Left kidney (tissue), 2 donors: ENCODE measurements around the gene SLC38A9. TPM values are rescaled to one million over a fixed set of nuclear protein-coding genes. Genes with fewer than 3 reads are reported as not detected.
"Not testable (repeated sequence)": the region's sequence is repeated elsewhere in the genome, so short reads cannot be mapped to it uniquely, and the experiment has no call there.

Experiments
- DNase-seq: peaks from one replicate; pipeline ENCODE4 v3.0.0-alpha.2; 2013
- polyA plus RNA-seq: library from polyadenylated mRNA; unstranded; fragments of 120-200 nt; gene quantifications from one replicate; pipeline ENCODE4 v1.2.1, GENCODE V29; 2013; ENCODE audit not compliant: insufficient read length

SLC38A9 gene
- polyA plus RNA-seq, 1 donor: 41.3 TPM

DNA sequence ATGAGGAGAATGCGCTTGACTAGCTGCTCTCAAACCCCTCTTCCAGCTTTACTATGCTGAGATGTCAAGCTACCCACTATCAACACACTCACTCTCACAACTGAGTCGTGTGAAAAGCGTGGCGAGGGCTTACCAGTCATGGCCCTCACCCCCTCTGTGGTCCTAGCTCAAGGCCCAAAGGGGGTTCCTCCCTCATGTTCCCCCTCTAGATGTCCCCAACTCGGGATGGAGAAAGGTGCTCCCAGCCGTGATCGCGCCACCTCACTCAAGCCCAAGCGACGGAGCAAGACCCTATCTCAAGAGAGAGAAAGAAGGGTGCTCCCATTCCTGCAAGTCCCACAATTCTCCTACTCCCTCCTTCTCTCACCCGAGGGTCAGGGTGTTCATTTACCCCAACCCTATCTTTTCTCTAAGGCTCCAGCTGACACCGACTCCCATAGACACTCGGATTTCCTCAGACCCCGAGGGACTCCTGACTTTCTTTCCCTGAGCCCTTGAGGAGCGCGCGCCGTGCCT lies 559 bp downstream of the SLC38A9 start:
- no peak for DNase-seq

DNA sequence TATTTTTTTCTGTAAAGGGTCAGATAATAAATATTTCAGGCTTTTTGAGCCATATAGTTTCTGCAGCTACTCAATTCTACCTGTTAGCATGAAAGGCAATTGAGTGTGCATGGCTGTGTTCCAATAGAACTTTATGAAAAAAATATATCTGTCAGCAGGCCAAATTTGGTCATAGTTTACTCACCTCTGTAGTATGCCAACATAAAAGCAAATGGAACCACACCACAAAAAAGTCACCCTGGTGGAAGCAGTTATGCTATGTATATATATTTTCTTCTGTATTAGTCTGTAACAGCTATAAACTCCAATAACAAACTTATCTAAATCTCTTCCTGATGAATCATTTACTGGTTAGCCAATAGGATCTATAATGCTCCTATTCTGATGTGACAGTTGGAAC lies 3.4 kb downstream of the SLC38A9 start:
- DNase-seq: no peak

DNA sequence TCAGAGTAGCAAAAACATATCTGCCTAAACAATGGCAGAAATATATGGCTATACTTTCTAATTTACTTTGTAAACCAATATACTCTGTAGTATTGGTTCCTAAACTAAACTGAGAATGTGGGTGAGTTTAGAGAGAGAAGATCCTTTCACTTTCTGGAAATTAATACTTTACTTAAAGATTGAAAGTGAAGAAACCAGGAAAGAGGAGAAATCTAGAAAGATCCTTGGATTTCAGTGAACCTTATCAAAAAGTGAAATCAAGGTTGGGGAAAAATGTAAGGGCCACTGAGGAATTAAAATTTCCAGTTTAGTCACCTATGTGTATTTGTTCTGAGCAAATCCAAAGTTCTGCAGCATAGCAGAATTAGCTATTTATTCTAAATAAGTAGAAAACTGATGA lies 5.9 kb downstream of the SLC38A9 start:
- DNase-seq: no peak

DNA sequence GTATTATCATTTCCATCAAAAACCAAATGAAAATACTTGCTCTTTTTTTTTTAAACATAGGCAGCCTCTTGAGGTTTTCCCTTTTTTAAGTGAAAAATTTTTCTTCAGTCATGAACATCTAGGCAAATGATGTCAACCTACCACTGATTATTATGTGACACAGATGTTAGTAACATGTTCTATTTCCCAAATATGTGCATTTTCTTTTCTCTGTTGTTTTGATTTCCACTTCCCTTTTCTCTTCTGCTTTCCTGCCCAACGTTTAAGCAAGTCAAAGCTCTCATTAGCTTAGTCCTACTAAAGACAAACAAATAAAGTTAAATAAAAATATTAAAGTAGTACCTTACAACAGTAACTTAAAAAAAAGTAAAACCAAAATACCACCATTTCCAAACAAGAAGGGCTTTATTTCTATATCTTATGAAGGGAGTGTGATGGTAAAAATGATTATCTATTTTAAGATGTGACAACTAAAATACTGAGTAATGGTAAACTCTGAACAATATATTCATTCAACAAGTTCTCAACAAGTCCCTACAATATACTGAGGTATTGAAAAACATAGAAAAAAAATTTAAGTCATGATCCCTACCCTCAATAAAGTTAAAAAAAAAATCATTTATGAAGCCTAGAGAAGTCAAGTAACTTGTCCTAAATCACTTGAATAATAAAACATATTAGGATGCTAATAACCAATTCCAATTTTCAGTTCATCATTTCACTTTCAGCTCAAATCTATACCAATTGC lies 9.4 kb downstream of the SLC38A9 start:
- no peak for DNase-seq

- no peak for DNase-seq
Observed at GRCh38 chr5:55701462-55702103, 10.5 kb downstream of the SLC38A9 start.

DNA sequence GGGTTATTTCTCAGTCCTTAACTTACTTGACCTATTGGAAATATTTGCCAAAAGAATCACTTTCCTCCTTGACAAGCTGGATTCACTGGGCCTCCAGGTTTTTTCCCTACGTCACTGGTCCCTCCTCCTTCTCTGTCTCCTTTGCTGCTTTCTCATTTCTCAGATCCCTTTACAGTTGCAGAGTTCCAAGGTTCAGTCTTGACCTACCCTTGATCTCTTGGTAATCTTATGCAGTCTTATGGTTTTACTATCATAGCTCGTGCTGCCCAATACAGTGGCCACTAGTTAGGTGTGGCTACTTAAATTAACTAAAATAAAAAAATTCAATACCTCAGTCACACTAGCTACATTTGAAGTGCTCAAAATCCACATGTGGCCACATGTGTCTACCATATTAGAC lies 11.4 kb downstream of the SLC38A9 start:
- DNase-seq: no peak

DNA sequence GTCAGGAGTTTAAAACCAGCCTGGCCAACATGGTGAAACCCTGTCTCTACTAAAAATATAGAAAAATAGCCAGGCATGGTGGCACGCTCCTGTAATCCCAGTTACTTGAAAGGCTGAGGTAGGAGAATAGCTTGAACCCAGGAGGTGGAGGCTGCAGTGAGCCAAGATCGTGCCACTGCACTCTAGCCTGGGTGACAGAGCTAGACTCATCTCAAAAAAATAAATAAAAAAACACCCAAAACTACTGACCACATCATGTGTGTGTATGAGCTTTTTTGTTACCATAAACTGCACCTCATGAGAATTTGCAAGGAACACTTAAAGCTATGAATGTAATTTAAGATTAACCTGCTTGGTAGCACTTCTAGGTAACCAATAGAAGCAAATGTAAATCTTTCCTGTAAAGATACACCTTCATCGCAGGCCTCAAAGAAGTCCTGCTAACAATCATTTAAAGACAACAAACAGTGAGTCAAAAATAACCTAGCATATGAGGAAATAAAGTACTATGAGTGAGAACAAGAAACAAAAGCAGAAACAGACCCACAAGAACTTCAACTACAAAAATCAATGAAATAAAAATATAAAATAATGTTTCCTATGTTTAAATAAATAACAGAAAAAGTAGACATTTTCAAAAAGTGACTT lies 13.0 kb downstream of the SLC38A9 start:
- no peak for DNase-seq

- DNase-seq: not testable (repeated sequence)
Observed at GRCh38 chr5:55696704-55697103, 15.4 kb downstream of the SLC38A9 start.

DNA sequence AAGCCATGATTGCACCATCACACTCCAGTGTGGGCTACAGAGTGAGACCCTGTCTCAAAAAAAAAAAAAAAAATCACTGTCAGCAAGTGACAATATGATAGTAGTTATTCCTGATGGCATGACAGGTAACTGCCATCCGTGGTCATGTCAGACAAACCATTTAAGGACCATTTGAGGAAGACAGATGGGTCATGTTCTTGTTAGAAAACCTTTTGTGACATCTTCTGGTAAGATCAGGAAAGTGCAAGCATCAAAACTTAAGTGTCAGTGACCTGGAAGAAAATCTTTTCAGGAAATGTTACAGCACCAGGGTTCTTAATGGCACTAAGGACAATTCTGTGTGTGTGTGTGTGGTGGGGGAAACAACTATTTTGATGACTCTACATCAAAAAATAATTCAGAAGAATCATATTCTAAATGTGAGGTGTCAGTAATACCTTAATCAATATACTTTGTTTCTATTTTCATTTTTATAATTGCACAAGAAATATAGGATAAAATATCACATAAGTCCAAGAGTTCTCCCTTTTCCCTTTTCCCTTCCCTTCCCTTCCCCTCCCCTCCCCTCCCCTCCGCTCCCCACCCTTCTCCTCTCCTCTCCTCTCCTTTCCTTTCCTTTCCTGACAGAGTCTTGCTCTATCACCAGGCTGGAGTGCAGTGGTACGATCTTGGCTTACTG lies 17.8 kb downstream of the SLC38A9 start:
- no peak for DNase-seq

GRCh38 chr5:55692509-55692908 lies 19.6 kb downstream of the SLC38A9 start:
- DNase-seq: no peak

DNA sequence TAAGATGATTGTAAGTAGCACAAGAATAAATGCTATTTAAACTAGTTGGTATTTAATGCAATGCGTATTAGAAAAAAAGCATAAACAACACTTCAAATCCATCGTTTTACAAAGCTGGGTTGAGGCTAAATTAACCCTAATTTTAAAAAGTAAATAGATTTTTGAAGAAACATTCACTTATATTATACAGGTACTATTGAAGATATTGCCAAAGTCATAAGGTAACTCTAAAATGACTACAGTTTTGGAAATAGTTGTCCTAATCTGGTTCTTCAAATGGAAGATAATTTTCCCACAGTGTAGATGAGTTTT lies 20.1 kb downstream of the SLC38A9 start:
- no peak for DNase-seq

GRCh38 chr5:55691265-55692105 lies 20.6 kb downstream of the SLC38A9 start:
- peak; percentile 52 for DNase-seq

DNA sequence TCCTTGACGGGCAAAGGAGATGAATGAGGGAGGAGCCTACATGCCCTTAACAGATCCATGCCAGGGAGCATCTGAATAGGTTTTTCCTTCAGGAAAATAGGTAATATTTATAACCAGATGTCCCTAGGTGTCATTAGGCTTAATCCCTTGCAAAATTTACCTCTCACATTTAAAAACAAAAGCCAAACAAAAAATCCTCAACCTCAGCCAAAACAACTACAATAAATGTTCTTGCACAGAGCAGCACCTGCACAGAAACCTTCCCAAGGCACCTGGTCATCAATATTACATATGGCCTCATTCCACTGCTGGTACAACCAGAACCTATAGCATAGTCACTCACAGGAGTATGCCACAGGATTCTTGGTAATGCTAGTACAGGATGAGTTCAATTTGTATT lies 30.1 kb downstream of the SLC38A9 start:
- DNase-seq: no peak

GRCh38 chr5:55681301-55681700 lies 30.8 kb downstream of the SLC38A9 start:
- DNase-seq: no peak

DNA sequence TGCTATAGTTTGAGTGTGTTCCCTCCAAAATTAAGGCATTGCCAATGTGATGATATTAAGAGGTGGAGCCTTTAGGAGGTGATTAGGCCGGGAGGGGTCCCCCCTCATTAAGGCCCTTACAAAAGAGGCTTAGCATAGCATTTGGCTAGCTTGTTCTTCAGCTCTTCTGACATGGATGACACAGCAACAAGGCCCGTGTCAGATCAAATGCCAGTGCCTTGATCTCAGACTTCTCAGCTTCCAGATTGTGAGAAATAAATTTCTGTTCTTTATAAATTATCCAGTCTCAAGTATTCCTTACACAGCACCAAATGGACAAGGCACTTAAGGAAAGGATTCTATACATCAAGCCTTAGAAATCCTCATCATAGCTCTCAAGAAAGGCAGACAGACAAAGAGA lies 31.8 kb downstream of the SLC38A9 start:
- DNase-seq: no peak

- no peak for DNase-seq
Observed at GRCh38 chr5:55679556-55679955, 32.6 kb downstream of the SLC38A9 start.

- DNase-seq: no peak
Observed at GRCh38 chr5:55675119-55675518, 37.0 kb downstream of the SLC38A9 start.

GRCh38 chr5:55674340-55674739 lies 37.8 kb downstream of the SLC38A9 start:
- DNase-seq: no peak

GRCh38 chr5:55672477-55672911 lies 39.6 kb downstream of the SLC38A9 start:
- DNase-seq: no peak

DNA sequence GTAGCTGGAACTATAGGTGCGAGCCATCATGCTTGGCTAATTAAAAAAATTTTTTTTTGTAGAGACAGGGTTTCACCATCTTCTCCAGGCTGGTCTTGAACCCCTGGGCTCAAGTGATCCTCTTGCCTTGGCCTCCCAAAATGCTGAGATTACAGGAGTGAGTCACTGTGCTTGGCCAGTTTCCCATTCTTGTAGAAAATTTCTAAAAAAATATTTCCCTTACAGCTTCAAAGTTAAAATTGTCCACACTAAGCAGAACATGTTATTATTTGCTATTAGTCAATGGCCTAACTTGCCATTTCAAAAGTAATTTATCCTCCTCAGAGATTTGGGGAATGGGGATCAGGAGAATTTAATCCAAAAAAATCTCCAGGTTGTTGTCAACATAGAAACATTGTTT lies 40.1 kb downstream of the SLC38A9 start:
- DNase-seq: no peak

GRCh38 chr5:55668356-55668755 lies 43.8 kb downstream of the SLC38A9 start:
- no peak for DNase-seq

GRCh38 chr5:55667938-55668337 lies 44.2 kb downstream of the SLC38A9 start:
- no peak for DNase-seq
